T-helper 2 cell treated with Interferon-gamma antibody and Interleukin-4, amounts not matched to agents 5 μg/mL and 100 μg/mL, for 36 hours (primary cell): ENCODE results near the gene GPR55.

Experiments
- DNase-seq: peaks from one replicate; pipeline ENCODE4 v3.0.0; 2021; ENCODE audit warnings: low spot score
- H3K27ac Mint-ChIP-seq: one replicate; pipeline ENCODE4 v1.8.0; 2021; ENCODE audit warnings: mild to moderate bottlenecking, mixed read lengths
- H3K27me3 Mint-ChIP-seq: one replicate; pipeline ENCODE4 v1.8.0; 2021; ENCODE audit warnings: low read depth, mixed read lengths
- H3K36me3 Mint-ChIP-seq: one replicate; pipeline ENCODE4 v1.8.0; 2021; ENCODE audit warnings: low read depth, mixed read lengths
- H3K4me1 Mint-ChIP-seq: one replicate; pipeline ENCODE4 v1.8.0; 2021; ENCODE audit warnings: low read depth, mixed read lengths
- H3K4me3 Mint-ChIP-seq: one replicate; pipeline ENCODE4 v1.8.0; 2022; ENCODE audit warnings: mild to moderate bottlenecking, moderate library complexity, mixed read lengths
- H3K9me3 Mint-ChIP-seq: one replicate; pipeline ENCODE4 v1.8.0; 2021; ENCODE audit warnings: mixed read lengths

GPR55 gene

GRCh38 chr2:230934231-230935129 is 9.4 kb upstream of the GPR55 start:
- peaks cover 7% of the 10 kb centered on the region for H3K36me3 Mint-ChIP-seq
- no peak for DNase-seq
- peaks cover 12% of the 10 kb centered on the region for H3K27me3 Mint-ChIP-seq
- H3K9me3 Mint-ChIP-seq = peaks cover 25% of the 10 kb centered on the region
- H3K4me1 Mint-ChIP-seq = peaks cover 5% of the 10 kb centered on the region
- H3K4me3 Mint-ChIP-seq = no peak overlapping the region
- no peak overlapping the region for H3K27ac Mint-ChIP-seq

- Mint-ChIP-seq H3K9me3 (peaks cover 25% of the 10 kb centered on the region), H3K4me1 (peaks cover 5% of the 10 kb centered on the region), H3K36me3 (peaks cover 7% of the 10 kb centered on the region)
Observed at GRCh38 chr2:230933521-230934180, 8.6 kb upstream of the GPR55 start.

GRCh38 chr2:230932556-230933511 is 7.8 kb upstream of the GPR55 start:
- H3K27me3 Mint-ChIP-seq = peaks cover 12% of the 10 kb centered on the region
- peaks cover 7% of the 10 kb centered on the region for H3K36me3 Mint-ChIP-seq
- no peak overlapping the region for H3K4me3 Mint-ChIP-seq
- DNase-seq = no peak
- H3K4me1 Mint-ChIP-seq = peaks cover 5% of the 10 kb centered on the region
- H3K27ac Mint-ChIP-seq = peak overlapping the region; percentile 36
- H3K9me3 Mint-ChIP-seq = peaks cover 25% of the 10 kb centered on the region

More at GRCh38 chr2:230933521-230934180, 8.6 kb upstream of the GPR55 start:
- no peak for DNase-seq
- no peak overlapping the region for H3K4me3 Mint-ChIP-seq
- H3K27ac Mint-ChIP-seq = no peak overlapping the region
- H3K27me3 Mint-ChIP-seq = peaks cover 12% of the 10 kb centered on the region

GRCh38 chr2:230931556-230932231 is 6.7 kb upstream of the GPR55 start:
- Mint-ChIP-seq H3K4me1 (peaks cover 5% of the 10 kb centered on the region), H3K27ac (no peak overlapping the region), H3K36me3 (peaks cover 4% of the 10 kb centered on the region), H3K27me3 (peaks cover 12% of the 10 kb centered on the region), H3K9me3 (peaks cover 14% of the 10 kb centered on the region), H3K4me3 (no peak overlapping the region)
- no peak for DNase-seq

GRCh38 chr2:230930928-230931555 is 6.0 kb upstream of the GPR55 start:
- Mint-ChIP-seq H3K27ac (no peak overlapping the region), H3K4me1 (peaks cover 5% of the 10 kb centered on the region), H3K36me3 (peaks cover 3% of the 10 kb centered on the region), H3K27me3 (peaks cover 12% of the 10 kb centered on the region), H3K9me3 (peaks cover 8% of the 10 kb centered on the region), H3K4me3 (no peak overlapping the region)
- DNase-seq = no peak

GRCh38 chr2:230930149-230930780 is 5.2 kb upstream of the GPR55 start:
- no peaks in the 10 kb centered on the region for H3K9me3 Mint-ChIP-seq
- no peak overlapping the region for H3K27ac Mint-ChIP-seq
- H3K27me3 Mint-ChIP-seq = peaks cover 12% of the 10 kb centered on the region
- DNase-seq = no peak
- peaks cover 9% of the 10 kb centered on the region for H3K4me1 Mint-ChIP-seq
- H3K4me3 Mint-ChIP-seq = no peak overlapping the region
- no peaks in the 10 kb centered on the region for H3K36me3 Mint-ChIP-seq

GRCh38 chr2:230929381-230930148 is 4.5 kb upstream of the GPR55 start:
- no peak overlapping the region for H3K4me3 Mint-ChIP-seq
- H3K27me3 Mint-ChIP-seq = peaks cover 12% of the 10 kb centered on the region
- H3K36me3 Mint-ChIP-seq = no peaks in the 10 kb centered on the region
- peaks cover 16% of the 10 kb centered on the region for H3K4me1 Mint-ChIP-seq
- DNase-seq = no peak
- no peak overlapping the region for H3K27ac Mint-ChIP-seq
- H3K9me3 Mint-ChIP-seq = no peaks in the 10 kb centered on the region

GRCh38 chr2:230928701-230929380 is 3.8 kb upstream of the GPR55 start:
- DNase-seq = no peak
- Mint-ChIP-seq H3K27ac (no peak overlapping the region), H3K4me1 (peaks cover 23% of the 10 kb centered on the region), H3K27me3 (peaks cover 14% of the 10 kb centered on the region), H3K36me3 (no peaks in the 10 kb centered on the region), H3K9me3 (no peaks in the 10 kb centered on the region), H3K4me3 (no peak overlapping the region)

GRCh38 chr2:230927711-230928341 is 2.8 kb upstream of the GPR55 start:
- no peak overlapping the region for H3K4me3 Mint-ChIP-seq
- peaks cover 3% of the 10 kb centered on the region for H3K36me3 Mint-ChIP-seq
- no peak overlapping the region for H3K27ac Mint-ChIP-seq
- peaks cover 31% of the 10 kb centered on the region for H3K4me1 Mint-ChIP-seq
- H3K27me3 Mint-ChIP-seq = peaks cover 23% of the 10 kb centered on the region
- H3K9me3 Mint-ChIP-seq = no peaks in the 10 kb centered on the region
- no peak for DNase-seq

- H3K27me3 Mint-ChIP-seq = peaks cover 20% of the 10 kb centered on the region
- no peaks in the 10 kb centered on the region for H3K9me3 Mint-ChIP-seq
- peak overlapping the region; percentile 79 for H3K27ac Mint-ChIP-seq
- H3K4me1 Mint-ChIP-seq = peaks cover 27% of the 10 kb centered on the region
- peaks cover 3% of the 10 kb centered on the region for H3K36me3 Mint-ChIP-seq
- DNase-seq = peak; percentile 40
- no peak overlapping the region for H3K4me3 Mint-ChIP-seq
Observed at GRCh38 chr2:230925879-230926765, 1.1 kb upstream of the GPR55 start.
